ENCODE measurements around the gene KIAA1671. TPM values are rescaled to one million over a fixed set of nuclear protein-coding genes. Genes with fewer than 3 reads are reported as not detected.

KIAA1671 gene
- polyA plus RNA-seq, 1 donor from 2014 or later = 3.0 TPM

- Histone ChIP-seq H3F3A (ENCODE audit: insufficient read depth, low read length, poor library complexity, severe bottlenecking) (no peaks in the 10 kb centered on the region), H3K36me3 (ENCODE audit: insufficient read depth, low read length) (no peaks in the 10 kb centered on the region), H2AFZ (ENCODE audit: low read depth, low read length) (no peak overlapping the region), H3K79me2 (replicated peaks; ENCODE audit: insufficient read depth, low read length) (no peaks in the 10 kb centered on the region), H3K27me3 (ENCODE audit: insufficient read depth, low read depth, low read length) (no peaks in the 10 kb centered on the region), H3K4me3 (ENCODE audit: low read length) (no peak overlapping the region), H4K20me1 (ENCODE audit: insufficient read depth) (no peaks in the 10 kb centered on the region), H3K9ac (ENCODE audit: low read length) (no peak overlapping the region), H3K9me3 (ENCODE audit: low read length) (no peaks in the 10 kb centered on the region), H3K9me2 (ENCODE audit: insufficient read depth, low read length) (no peaks in the 10 kb centered on the region), H3K27ac (ENCODE audit: low read length) (no peak overlapping the region), H3K4me2 (ENCODE audit: low read length) (no peak overlapping the region)
- TF ChIP-seq POLR2AphosphoS5 (IDR thresholded peaks at IDR 0.05) (no peak), REST (IDR thresholded peaks at IDR 0.05; ENCODE audit: borderline replicate concordance) (no peak), MXI1 (conservative IDR thresholded peaks at IDR 0.05; ENCODE audit: poor library complexity, severe bottlenecking) (no peak), RAD21 (conservative IDR thresholded peaks at IDR 0.05) (no peak), CTCF (IDR thresholded peaks at IDR 0.05; ENCODE audit: poor library complexity, severe bottlenecking) (no peak), EZH2 (IDR thresholded peaks at IDR 0.05; ENCODE audit: borderline replicate concordance, insufficient read depth, low read length, poor library complexity, severe bottlenecking) (no peak), TAF1 (IDR thresholded peaks at IDR 0.05; ENCODE audit: low read depth) (no peak), EP300 (conservative IDR thresholded peaks at IDR 0.05; ENCODE audit: poor library complexity, severe bottlenecking) (no peak), SMC3 (conservative IDR thresholded peaks at IDR 0.05; ENCODE audit: poor library complexity) (no peak)
These were observed 243.8 kb downstream of the KIAA1671 start for GRCh38 chr22:25196326-25196725.

GRCh38 chr22:25197340-25197739, 244.8 kb downstream of the KIAA1671 start:
- Histone ChIP-seq H3K4me3 (ENCODE audit: low read length) (no peak overlapping the region), H3K4me2 (ENCODE audit: low read length) (no peak overlapping the region), H2AFZ (ENCODE audit: low read depth, low read length) (no peak overlapping the region), H3F3A (ENCODE audit: insufficient read depth, low read length, poor library complexity, severe bottlenecking) (no peaks in the 10 kb centered on the region), H3K9me3 (ENCODE audit: low read length) (no peaks in the 10 kb centered on the region), H3K9me2 (ENCODE audit: insufficient read depth, low read length) (no peaks in the 10 kb centered on the region), H3K27ac (ENCODE audit: low read length) (no peak overlapping the region), H3K79me2 (replicated peaks; ENCODE audit: insufficient read depth, low read length) (no peaks in the 10 kb centered on the region), H3K9ac (ENCODE audit: low read length) (no peak overlapping the region), H4K20me1 (ENCODE audit: insufficient read depth) (no peaks in the 10 kb centered on the region), H3K36me3 (ENCODE audit: insufficient read depth, low read length) (no peaks in the 10 kb centered on the region), H3K27me3 (ENCODE audit: insufficient read depth, low read depth, low read length) (no peaks in the 10 kb centered on the region)
- TF ChIP-seq REST (IDR thresholded peaks at IDR 0.05; ENCODE audit: borderline replicate concordance) (no peak), EP300 (conservative IDR thresholded peaks at IDR 0.05; ENCODE audit: poor library complexity, severe bottlenecking) (no peak), EZH2 (IDR thresholded peaks at IDR 0.05; ENCODE audit: borderline replicate concordance, insufficient read depth, low read length, poor library complexity, severe bottlenecking) (no peak), MXI1 (conservative IDR thresholded peaks at IDR 0.05; ENCODE audit: poor library complexity, severe bottlenecking) (no peak), RAD21 (conservative IDR thresholded peaks at IDR 0.05) (no peak), POLR2AphosphoS5 (IDR thresholded peaks at IDR 0.05) (no peak), SMC3 (conservative IDR thresholded peaks at IDR 0.05; ENCODE audit: poor library complexity) (no peak), CTCF (IDR thresholded peaks at IDR 0.05; ENCODE audit: poor library complexity, severe bottlenecking) (no peak), TAF1 (IDR thresholded peaks at IDR 0.05; ENCODE audit: low read depth) (no peak)
